Muscle of arm (tissue), 12 donors: ENCODE results near the gene TMEM87B. TPM values are rescaled to one million over a fixed set of nuclear protein-coding genes. Genes with fewer than 3 reads are reported as not detected.
"Not testable (repeated sequence)": the region's sequence is repeated elsewhere in the genome, so short reads cannot be mapped to it uniquely, and the experiment has no call there.

Experiments
- DNase-seq: peaks from one replicate; pipeline ENCODE4 v3.0.0-alpha.2; 2013
- polyA plus RNA-seq, 12 donors: library from polyadenylated mRNA; unstranded; fragments of 120-200 nt; gene quantifications; one replicate each; pipeline ENCODE4 v1.2.1, GENCODE V29; 2013; ENCODE audit not compliant: insufficient read length in 12 of 12

The TMEM87B gene
- polyA plus RNA-seq, 12 donors, result 12.4 to 26.2 (median 19.7) TPM; not detected in 1

DNA sequence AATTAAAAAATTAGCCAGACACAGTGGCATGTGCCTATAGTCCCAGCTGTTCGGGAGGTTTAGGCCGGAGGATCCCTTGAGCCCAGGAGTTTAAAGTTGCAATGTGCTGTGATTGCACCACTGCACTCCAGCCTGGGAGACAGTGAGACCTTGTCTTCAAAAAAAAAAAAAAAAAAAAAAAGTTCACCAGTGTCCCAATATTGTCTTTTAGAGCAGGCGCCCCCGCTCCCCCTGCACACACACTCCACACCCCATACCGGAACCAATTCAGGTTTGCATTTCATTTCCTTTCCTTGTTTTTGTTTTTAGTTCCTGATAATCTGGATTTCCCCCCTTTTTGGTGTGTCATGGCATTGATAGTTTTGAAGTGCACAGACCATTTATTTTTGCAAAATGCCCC is 10.4 kb downstream of the TMEM87B start:
- DNase-seq, result no peak

DNA sequence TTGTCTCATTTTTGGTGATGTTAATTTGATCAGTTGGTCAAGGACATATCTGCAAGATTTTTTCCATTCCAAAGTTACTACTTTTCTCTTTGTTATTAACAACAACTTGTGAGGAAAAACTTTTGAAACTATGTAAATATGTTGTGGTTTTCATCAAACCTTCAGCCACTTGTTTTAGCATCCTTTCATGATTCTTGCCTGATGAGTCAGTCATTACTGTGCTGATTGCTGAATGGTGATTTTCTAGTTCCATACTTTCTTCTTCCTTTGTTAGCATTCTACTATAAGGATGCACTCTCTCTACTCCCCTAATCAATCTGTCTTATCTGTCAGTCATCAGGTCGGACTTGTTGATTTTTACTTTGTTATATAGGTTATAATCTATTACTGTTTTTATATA is 10.9 kb downstream of the TMEM87B start:
- DNase-seq, result no peak

DNA sequence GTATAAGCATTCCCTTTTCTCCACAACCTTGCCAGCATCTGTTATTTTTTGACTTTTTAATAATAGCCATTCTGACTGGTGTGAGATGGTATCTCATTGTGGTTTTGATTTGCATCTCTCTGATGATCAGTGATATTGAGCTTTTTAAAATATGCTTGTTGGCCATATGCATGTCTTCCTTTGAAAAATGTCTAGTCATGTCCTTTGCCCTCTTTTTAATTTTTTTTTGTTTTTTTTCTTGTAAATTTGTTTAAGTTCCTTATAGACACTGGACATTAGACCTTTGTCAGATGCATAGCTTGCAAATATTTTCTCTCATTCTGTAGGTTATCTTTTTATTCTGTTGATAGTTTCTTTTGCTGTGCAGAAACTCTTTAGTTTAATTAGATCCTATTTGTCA is 14.7 kb downstream of the TMEM87B start:
- DNase-seq, result not testable (repeated sequence)

DNA sequence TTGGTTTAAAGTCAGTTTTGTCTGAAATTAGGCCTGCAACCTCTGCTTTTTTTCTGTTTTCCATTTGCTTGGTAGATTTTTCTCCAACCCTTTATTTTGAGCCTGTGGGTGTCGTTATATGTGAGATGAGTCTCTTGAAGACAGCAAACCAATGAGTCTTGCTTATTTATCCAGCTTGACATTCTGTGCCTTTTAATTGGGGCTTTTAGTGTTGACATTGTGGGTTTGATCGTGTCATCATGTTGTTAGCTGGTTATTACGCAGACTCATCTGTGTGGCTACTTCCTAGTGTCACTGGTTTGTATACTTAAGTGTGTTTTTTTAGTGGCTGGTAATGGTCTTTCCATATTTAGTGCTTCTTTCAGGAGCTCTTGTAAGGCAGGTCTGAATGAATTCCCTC is 18.8 kb downstream of the TMEM87B start:
- no peak for DNase-seq

DNA sequence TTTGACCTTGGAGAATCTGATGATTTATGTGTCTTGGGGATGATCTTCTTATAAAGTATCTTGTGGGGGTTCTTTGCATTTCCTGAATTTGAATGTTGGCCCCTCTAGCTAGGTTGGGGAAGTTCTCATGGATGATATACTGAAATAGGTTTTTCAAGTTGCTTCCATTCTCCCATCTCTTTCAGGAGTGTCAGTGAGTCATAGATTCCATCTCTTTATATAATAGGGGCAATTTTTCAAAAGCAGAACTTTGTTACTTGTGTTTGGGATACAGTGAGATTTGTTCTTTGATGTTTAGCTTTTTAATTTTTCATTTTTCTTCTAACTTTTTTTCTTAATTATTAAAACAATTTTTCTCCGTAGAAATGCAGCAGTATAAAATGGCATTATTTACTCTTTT is 19.4 kb downstream of the TMEM87B start:
- DNase-seq, result no peak

DNA sequence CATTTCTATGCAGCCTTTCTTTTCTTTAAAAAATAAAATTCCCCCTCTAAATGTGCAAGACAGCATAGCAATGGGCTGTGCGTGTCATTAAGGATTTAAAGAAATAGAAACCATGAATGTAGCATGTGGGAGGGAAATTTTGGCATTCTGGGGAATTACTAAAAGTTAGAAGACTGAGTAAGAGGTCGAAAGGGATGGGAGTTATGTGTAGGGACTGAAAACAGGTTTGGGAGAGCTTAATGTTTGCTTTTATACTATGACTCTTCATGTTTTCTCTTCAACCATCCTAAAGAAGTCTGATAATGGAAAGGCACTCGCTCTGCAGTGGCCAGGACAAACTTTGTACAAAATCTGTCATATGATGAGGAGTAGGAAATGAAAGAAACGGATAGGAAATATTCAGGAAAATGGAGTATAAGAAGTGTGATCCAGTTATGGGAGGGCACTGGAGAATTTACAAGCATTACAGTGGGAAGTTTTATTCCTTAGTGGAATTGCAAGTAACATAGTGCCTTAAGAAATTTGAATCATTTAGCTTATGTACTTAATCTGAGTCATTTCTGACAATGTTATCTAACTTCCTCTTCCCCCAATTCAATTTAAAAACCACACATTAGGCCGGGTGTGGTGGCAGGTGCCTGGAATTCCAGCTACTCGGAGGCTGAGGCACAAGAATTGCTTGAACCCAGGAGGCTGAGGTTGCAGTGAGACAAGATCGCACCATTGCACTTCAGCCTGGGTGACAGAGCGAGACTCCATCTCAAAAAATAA is 20.6 kb downstream of the TMEM87B start:
- no peak for DNase-seq

DNA sequence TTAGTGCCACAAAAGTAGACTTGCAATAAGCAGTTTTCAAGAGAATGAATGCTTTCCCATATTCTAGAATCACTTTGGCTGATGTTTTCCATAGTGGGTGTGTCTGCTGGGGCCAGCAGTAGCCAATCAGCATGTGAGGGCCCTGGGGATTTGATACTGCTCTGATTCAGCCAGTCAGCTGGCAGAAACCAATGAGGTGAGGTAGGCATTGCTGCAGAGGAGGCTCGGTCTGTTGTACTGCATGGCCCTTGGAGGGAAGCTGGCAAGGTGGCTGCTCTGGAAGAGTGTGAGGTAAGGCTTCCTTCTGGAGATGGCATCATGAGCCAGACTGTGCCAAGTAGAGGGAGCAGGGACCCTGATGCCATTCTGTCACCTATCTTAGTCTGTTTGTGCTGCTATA is 22.7 kb downstream of the TMEM87B start:
- no peak for DNase-seq

DNA sequence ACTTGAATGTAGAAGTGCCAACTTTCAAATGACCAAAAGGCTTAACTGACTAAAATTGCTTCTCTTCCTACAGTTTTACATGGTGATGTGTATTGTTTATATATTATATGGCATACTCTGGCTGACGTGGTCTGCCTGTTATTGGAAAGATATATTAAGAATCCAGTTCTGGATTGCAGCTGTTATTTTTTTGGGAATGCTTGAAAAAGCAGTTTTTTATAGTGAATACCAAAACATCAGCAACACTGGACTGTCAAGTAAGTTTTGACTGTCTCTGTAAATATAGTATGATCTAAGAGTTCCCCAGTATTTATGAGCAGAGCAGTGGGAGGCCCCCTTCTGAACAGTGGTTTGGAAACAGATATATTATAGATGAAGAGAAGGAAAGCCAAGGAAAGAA is 26.2 kb downstream of the TMEM87B start:
- no peak for DNase-seq

DNA sequence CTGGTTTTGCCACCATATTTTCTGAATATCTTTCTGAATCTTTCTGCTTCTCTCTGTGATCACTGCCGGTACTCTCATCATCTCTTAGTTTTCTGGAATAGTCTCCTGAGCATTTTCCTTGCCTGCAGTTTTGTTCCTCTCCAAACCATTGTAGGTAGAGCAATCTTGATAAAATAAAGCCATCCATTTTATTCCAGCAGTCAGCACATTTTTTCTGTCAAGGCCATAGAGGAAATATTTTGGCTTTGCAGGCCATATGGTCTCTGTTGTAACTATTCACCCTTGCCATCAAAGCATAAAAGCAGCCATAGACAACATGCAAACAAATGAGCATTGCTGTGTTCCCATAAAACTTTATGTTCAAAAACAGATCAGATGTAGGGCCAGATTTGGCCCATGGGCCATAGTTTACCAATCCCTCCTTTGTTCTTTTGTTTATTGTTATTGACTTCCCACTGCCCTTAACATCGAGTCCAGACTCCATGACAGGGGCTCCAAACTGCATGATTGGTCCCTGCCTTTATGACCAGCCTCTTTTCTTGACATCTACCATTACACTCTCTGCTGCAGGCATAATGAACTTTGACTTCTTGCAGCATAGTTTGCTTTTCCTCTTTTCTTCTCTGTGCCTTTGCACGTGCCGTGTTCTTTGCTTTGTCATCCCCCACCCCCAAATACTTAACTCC is 29.8 kb downstream of the TMEM87B start:
- no peak for DNase-seq

DNA sequence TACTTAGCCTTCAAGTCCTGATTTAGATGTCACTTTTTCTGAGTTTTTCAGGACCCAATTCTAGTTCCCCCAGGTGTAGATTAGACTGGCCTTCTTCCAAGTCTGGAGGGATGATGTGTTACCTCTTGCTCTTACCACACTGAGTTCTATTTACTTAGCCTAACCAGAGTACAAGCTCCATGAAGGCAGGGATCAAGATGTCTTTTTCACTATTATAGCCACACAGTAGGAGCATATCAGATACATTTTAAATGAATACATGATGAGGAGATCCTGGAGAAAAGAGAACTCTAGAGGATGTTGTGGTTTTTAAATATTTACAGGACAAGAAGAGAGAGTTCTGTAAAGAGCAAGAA is 30.3 kb downstream of the TMEM87B start:
- no peak for DNase-seq

DNA sequence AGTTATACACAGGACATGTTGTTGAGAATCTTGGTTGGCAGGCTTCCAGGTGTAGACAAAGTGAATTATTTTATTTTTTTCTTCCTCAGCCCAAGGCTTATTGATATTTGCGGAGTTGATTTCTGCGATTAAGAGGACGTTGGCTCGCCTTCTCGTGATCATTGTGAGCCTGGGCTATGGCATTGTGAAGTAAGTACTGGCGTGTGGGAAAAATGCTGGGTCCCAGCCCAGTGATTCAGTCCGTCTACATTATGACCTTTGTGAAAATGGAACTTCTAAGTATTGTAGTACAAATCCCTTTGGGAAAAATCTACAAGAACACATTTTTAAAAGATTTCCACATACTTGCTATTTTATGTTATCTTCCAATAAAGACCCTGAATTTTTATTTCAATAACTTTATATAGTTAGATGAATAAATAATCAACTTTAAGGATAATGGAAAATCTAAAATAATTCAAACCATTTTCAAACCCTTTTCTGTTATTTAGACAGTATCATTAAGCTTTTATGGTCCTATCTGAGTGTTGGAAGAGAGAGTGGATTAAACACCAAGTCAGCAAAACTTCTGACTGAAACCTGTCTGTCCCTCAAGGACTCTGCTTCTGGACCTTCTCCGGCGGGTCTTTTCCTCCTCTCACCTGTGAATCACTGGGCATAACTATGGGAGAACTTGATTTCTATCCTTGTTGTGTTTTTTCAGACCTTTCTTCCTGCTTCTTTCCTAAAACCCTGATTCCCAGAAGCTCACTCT is 31.0 kb downstream of the TMEM87B start:
- no peak for DNase-seq

DNA sequence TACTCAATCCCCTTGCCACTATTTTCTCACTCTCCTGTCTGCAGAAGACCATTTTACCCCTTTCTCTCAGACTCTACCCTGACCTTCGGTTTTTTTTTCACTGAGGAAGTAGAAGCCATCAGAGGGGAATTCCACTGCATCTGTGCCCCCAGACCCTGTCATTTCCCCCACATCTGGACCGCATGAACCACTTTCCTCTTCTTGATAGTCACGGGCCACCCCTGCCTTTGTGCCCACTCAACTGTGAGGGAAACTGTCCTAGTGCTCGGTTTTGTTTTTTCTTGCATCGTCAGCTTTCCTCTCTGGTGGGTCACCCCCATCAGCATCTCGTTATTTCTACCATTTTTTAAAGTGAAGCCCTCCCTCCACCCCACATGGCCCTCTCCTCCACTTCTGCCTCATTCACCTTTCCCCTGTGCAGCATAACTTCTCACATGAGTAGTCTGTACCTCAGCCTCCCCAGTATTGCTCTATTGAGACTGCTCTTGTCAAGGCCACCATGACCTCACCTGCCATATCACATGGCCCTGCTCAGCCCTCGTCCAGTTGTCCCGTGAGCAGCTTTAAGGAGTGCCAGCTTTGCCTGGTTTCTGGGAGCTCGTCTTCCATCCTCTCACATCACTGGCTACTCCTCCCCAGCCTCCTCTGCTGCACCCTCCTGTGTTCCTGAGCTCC is 32.4 kb downstream of the TMEM87B start:
- no peak for DNase-seq

DNA sequence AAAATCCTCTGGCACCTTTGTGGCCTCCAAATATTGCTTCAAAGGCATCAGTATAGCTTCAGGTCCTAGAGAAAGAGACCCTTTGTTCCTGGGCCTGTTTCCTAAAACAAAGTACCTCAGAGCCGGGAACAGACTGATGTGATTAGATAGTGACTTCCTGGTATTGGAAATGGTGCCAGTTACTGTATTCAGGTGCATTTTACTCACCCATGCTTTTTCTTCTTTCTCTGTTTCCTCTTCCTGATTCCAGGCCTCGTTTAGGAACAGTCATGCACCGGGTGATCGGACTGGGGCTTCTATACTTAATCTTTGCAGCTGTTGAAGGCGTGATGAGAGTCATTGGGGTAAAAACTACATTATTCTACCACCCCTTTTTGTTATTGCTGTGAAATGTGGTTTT is 34.3 kb downstream of the TMEM87B start:
- no peak for DNase-seq

DNA sequence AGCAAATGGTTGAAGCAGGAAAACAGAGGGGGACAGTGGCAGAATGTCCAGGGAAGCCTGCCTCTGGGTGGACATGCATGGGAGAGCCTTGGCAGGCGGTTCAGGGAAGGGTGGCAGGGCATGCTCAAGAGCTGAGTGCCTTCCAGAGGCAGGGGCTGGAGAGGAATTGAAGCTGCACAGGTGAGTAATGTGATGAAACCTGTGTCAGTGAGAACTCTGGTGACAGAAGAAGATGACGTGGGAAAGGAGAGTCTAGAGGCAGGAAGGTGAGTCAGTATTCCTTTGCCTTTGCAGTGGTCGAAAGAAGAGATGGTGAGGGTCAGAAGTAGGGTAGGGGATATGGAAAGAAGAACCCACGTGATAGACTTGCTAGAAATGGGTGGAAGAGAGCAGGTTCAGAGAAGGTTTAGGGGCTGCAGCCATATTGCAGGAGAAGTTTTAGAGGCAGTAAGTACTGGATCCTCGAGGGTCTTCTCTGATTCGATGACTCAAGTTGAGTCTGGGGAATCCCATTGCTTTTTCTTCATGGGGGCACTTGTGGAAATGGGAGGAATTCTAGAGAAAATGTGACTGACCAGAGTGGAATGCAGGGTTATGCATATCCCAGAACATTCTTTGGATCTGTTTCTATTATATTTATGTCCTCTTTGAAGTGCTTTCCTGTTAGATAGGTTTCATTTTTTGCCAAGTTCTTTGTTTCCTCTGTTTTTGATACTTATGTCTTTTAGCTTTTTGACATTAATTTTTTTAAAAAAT is 37.4 kb downstream of the TMEM87B start:
- no peak for DNase-seq

DNA sequence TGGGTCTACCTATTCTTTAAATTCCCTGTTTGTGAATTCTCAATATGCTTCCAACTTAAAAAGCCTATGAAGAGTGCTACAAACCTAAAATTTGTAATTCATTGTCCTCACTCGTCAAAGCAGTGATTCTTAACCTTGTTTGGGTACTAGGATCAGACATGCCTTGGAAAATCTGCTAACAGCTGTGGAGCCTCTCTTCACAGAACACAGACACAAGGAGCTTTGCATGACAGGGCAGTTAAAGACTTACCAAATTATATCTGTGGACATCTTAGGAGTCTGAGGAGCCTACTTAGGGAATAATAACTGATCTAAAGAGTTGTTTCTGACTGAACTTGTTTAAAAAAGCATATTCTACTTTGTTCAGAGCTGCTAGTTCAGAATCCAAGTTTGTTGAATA is 38.1 kb downstream of the TMEM87B start:
- no peak for DNase-seq

DNA sequence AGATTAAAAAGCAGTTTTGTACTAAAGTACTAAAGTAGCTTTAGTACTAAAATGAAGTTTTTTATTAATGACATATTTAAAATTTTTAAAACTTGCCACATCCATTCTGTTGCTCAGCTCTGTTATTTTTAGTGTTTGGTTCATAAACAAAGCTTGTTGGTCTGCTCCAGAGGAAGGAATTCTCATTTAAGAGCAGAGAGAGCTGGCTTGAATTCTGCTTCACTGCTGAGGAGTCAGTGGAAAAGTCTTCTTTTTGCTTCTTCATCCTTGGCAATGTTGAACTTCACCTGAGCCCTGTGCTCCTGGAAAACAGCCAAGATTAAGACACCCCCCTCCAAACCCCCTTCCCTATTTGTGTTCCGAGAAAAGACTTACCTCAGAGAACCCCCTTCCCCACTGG is 40.6 kb downstream of the TMEM87B start:
- no peak for DNase-seq

DNA sequence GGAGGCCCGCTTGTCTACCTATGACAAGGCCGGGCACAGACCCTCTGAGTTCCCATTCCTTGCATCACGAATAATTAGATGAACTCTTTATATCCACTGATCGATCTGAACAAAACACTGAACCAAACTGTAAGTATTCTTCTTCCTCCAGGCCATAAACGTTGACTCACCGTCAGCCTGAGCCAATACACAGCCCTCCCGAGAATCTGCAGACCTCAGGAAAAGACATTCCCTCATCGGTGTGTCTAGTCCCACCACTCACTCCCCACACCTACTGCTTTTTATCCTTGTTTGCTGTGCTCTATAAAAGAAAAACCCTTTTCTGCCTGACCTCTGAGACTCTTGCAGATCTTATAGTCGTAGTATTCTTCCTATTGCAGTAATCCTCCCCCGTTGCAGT is 41.0 kb downstream of the TMEM87B start:
- no peak for DNase-seq

DNA sequence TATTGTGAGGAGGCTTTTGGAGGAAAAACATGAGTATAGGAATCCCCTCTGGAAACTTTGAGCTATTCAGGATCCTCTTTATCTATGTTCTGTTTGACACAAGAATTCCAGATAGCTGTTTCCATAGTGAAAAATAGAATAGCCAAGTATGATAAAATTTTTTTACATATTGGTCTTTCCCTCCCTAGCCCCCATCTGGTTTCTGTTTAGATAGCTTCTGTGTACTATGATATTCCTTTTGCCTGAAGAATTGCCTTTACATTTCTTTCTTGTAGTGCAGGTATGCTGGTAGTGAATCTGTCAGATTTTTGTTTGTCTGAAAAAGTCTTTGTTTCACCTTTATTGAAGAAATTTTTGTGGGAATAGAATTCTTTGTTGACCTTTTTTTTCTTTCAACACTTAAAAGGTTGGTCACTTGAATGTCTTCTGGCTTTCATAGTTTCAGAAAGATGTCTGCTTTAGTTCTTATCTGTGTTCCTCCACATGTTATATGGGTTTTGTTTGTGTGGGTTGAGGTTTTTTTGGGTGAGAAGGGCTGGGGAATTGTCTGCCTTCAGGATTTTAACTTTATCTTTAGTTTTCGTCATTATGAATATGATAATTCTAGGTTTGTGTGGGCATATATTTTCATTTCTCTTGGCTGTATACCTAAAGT is 53.2 kb downstream of the TMEM87B start:
- DNase-seq, result no peak

DNA sequence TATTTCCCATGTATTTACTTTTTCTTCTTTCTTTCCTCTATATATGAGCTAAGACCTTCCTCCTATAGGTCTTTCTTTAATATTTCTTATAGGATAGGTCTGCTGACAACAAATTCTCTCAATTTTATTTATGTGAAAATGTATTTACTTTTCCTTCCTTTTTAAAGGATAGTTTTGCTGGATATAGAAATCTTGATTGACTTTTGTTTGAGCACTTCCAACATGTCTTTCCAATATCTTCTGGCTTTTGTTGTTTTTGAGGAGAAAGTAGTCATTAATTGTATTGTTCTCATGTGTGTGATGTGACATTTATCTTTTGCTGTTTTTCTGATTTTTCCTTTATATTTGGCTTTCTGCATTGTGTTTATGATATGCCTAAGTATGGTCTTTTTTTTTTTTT is 54.2 kb downstream of the TMEM87B start:
- no peak for DNase-seq

DNA sequence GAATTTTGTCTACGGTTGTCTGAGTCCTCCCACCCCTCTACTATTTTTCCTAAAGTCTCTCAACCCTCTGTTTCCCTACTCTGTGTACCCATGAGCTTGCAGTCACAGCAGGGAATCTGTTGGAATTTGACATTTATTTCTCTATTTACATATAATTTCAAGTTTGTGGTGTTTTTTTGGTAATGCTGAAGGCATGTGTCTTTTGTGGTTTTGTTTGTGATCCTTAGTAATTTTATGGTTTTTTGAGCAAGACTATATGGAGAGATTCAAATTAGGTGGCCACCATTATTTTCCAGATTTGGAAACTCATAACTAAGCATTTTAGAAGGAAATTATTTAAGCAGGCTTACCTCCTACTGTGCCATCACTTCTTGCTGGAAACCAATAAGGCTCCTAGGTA is 55.9 kb downstream of the TMEM87B start:
- no peak for DNase-seq

DNA sequence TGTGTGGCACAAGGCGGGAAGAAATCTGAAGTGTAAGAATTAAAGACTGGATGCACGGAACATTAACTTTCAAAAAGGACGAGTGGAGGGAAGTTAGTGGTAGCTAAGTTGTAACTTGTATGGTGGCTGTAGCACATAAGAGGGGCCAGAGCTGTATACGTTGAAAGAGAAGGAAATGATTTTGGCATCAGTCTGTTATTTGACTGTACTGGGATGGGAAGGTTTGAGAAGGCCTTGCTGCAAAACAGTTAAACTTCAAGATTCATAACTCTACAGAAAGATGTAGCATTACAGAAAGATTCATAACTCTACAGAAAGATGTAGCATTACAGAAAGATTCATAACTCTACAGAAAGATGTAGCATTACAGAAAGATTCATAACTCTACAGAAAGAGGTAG is 58.3 kb downstream of the TMEM87B start:
- DNase-seq, result not testable (repeated sequence)
